Measurements from ENCODE around the gene SKI.

SKI gene

GRCh38 chr1:2209400-2210083 is 18.6 kb upstream of the SKI start:
- DNase-seq (ENCODE audit: low spot score) = no peak

GRCh38 chr1:2210084-2210653 is 17.9 kb upstream of the SKI start:
- no peak for DNase-seq (ENCODE audit: low spot score)

DNA sequence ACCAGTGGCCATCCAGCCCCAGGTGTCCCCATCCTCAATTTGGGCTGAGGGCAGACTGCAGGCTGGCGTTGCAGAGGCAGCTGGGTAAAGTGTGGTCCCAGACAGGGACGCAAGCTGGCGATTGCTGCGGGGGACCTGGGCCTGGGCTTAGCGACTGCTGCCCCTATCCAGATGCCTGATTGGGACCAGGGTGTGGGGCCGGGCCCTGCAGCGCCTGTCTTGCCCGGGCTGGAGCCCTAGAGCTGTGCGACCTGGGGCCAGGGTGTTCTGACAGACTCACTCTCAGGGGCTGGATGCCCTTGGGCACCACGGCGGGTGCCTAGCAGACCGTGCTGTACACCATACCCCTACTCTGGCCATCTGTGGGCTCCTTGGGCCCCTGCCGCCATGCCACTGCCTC is 17.3 kb upstream of the SKI start:
- no peak for DNase-seq (ENCODE audit: low spot score)

- no peak for DNase-seq (ENCODE audit: low spot score)
Measured at GRCh38 chr1:2212274-2212531, 15.9 kb upstream of the SKI start.

DNA sequence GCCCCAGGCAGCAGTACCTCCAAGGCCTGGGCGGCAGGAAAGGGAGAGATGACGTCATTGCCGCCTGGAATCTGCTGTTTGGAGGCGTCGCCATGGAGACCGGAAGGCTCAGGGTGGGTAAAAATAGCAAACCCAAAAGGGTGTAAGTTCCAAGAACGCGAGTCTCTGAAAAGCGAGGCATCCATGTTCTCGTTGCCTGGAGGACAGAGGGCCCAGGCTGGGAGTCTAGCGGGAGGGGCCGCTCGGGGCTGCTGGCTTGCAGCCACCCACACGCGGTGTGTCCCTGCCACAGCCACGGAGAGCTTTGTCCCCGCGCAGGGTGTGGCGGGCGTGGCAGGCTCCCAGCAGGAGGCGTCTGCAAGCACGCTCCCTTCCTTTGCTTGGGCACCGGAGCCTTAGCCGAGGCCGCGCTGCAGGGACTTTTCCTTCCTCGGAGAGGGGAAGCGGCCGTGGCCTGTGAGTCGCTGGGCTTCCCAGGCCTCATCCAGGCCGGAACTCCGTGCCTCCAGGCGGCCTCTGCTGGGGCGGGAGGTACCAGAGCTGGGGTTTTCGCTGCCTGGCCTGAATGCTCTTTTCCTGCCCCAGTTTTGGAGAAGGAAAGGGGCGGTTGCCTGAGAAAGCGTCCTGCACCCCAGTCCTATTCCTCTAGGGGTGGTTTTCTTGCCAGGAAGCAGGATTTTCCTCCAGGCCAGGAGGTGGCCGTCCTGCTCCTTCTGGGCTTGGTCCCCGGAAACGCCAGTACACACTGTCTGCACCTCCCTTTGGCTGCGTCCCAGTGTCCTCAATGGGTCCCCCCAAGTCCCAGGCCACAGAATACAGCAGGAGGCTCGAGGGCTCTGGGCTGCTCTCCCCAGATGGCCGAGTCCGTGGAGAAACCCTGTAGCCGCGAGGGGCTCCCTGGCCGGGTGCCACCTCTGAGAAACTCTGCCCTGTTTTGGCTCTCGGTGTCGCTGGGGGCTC is 15.3 kb upstream of the SKI start:
- DNase-seq (ENCODE audit: low spot score) = no peak

DNA sequence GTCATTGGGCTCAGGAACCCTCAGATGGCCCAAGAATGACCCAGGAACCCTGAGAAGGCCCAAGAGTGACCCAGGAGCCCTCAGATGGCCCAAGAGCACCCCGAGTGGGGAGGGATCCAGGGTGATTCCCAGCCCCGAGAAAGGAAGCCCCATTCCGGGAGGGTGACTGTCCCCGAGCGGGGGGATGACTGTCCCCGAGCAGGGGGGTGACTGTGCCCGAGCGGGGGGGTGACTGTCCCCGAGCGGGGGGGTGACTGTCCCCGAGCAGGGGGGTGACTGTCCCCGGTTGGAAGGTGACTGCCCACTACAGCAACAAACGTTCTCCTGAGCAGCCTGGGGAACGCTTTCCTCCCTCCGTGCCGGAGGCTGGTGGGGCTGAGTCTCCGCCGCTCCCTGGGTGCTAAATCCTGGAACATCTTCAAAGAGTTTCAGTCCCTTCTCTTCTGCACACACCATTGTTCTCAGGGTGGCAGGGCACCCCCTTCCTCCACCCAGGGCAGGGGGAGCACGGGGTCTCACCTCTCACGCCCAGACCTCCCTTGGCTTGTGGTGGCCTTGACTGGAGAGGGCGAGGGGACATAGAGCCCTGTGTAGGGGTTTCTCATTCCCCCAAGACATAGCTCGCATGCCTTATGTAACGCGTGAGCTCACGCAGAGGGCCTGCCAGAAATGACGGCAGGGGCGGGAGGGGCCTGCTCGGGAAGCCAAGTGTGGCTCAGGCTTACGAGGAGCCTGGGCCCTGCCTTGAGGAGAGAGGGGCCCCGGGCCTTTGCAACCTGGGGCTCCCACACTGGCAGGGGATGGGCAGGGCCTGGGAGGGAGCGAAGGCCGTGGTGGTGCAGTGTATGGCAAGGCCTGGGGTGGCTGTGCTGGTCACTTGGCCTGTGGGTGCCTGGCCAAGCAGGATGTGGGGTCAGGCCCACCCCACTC is 14.3 kb upstream of the SKI start:
- DNase-seq (ENCODE audit: low spot score) = no peak

- DNase-seq (ENCODE audit: low spot score) = no peak
Measured at GRCh38 chr1:2214541-2215241, 13.4 kb upstream of the SKI start.

- DNase-seq (ENCODE audit: low spot score) = no peak
Measured at GRCh38 chr1:2215329-2215728, 12.8 kb upstream of the SKI start.

DNA sequence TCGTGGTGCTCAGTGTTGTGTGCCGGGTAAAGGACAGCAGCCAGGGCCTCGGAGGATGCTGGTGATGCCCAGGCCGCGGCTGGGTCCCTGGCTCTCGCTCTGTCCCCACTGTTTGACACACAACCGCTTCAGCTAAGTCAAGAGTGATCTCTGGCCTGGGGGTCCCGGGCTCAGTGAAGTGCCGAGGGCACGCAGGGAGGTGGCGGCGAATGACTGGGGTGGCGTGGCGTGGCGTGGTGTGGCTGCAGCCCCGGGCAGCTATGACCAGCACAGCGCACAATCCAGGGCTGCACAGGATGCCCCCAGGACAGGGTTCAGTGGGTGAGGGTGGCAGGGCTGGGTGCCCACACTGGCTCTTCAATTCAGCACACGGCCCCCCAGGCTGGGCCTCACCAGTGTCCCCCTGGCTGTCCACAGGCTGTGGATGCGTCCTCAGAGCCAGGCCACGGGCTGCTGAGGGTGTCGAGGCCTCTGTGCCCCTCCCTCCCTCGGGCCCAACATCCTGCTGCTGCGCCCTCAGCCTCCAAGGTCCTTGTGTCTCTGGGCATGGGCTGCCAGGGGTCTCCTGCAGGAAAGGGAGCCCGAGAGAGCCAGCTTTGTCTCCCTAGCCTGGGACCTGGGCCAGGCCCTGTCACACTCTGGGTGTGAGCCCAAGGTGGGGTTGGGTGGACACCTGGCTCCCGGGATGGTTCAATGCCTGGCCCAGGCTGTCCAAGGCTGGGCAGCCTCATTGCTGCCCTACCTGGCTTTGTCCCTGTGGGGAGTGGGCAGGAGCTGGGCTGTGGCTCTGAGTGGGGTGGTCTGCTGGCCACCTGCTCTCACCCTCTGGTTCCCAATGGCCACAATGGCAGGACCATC is 12.0 kb upstream of the SKI start:
- no peak for DNase-seq (ENCODE audit: low spot score)

- no peak for DNase-seq (ENCODE audit: low spot score)
Measured at GRCh38 chr1:2216767-2217058, 11.4 kb upstream of the SKI start.

- no peak for DNase-seq (ENCODE audit: low spot score)
Measured at GRCh38 chr1:2221271-2221670, 6.8 kb upstream of the SKI start.

GRCh38 chr1:2224170-2224584 is 3.9 kb upstream of the SKI start:
- no peak for DNase-seq (ENCODE audit: low spot score)

GRCh38 chr1:2224631-2225428 is 3.3 kb upstream of the SKI start:
- DNase-seq (ENCODE audit: low spot score) = no peak

GRCh38 chr1:2226525-2227345 is 1.4 kb upstream of the SKI start:
- DNase-seq (ENCODE audit: low spot score) = no peak

- DNase-seq (ENCODE audit: low spot score) = peak; percentile 98
Measured at GRCh38 chr1:2227346-2228156, 568 bp upstream of the SKI start.

DNA sequence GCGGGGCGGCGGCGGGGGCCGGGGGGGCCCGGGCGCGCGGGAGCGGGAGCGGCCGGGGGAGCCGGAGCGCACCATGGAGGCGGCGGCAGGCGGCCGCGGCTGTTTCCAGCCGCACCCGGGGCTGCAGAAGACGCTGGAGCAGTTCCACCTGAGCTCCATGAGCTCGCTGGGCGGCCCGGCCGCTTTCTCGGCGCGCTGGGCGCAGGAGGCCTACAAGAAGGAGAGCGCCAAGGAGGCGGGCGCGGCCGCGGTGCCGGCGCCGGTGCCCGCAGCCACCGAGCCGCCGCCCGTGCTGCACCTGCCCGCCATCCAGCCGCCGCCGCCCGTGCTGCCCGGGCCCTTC is 546 bp downstream of the SKI start:
- DNase-seq (ENCODE audit: low spot score) = peak; percentile 58

DNA sequence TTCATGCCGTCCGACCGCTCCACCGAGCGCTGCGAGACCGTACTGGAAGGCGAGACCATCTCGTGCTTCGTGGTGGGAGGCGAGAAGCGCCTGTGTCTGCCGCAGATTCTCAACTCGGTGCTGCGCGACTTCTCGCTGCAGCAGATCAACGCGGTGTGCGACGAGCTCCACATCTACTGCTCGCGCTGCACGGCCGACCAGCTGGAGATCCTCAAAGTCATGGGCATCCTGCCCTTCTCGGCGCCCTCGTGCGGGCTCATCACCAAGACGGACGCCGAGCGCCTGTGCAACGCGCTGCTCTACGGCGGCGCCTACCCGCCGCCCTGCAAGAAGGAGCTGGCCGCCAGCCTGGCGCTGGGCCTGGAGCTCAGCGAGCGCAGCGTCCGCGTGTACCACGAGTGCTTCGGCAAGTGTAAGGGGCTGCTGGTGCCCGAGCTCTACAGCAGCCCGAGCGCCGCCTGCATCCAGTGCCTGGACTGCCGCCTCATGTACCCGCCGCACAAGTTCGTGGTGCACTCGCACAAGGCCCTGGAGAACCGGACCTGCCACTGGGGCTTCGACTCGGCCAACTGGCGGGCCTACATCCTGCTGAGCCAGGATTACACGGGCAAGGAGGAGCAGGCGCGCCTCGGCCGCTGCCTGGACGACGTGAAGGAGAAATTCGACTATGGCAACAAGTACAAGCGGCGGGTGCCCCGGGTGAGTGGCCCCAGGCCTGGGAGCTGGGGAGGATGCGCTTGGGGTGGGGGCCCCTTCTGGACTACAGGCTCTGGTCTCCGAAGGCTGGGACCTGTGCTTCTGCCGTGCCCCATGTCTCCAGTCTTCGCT is 1.1 kb downstream of the SKI start:
- DNase-seq (ENCODE audit: low spot score) = peak; percentile 59
